T-helper 22 cell (primary cell): ENCODE results near the gene ERP27.
A peak's percentile ranks its signal among the peaks of the same experiment; 100 is the strongest.

Experiments used
- DNase-seq: peaks from one replicate; pipeline ENCODE4 v3.0.0-alpha.2; 2020; ENCODE audit warnings: low read depth

ERP27 gene

GRCh38 chr12:14938301-14938700 lies at the start of gene ERP27:
Gene ERP27, minus strand, starts transcription at chr12:14938537. Its CDS starts 29 bp downstream, at chr12:14938508.
- no peak for DNase-seq

GRCh38 chr12:14988035-14988434 lies 49.7 kb upstream of the ERP27 start:
- DNase-seq: no peak

- DNase-seq: no peak
These were observed 48.1 kb upstream of the ERP27 start for GRCh38 chr12:14986449-14986848.

- no peak for DNase-seq
These were observed 46.5 kb upstream of the ERP27 start for GRCh38 chr12:14984766-14985285.

GRCh38 chr12:14984036-14984435 lies 45.7 kb upstream of the ERP27 start:
- DNase-seq: no peak

DNA sequence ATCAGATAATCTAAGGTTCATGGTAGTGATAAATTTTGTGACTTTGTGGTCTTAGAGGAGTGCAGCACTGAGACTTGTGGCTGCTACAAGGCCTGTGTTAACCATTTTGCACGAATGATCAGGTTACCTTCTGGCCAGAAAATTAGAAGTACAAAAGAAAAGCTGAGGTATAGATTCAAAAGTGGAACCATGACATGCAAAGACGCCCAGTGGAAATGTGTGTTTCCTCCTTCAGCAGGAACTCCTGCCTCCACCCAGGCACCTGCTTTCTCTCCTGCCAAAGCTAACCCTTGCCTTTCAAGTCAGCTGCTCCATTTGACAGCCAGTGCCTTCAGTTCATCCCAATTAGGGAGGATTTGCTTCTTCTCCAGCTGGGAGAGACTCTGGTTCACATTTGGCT lies 44.7 kb upstream of the ERP27 start:
- DNase-seq: no peak

DNA sequence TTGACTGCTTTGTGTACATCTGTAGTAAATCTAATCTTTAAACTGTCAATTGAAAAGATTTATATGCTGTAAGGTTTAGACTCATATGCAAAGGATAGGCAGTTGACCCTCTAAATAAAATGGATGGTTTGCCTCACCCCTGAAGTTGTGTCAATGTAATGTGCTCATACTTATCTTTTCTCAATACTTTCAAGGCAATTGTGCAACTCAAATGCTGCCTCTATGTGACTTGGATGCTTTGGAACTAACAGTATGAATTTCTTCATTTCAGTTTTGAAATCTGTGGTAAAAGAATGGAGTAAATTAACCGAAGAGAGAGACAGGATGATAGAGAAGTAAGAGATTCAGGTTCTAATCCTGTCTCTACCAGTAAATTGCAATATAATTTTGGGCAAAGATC lies 44.2 kb upstream of the ERP27 start:
- no peak for DNase-seq

DNA sequence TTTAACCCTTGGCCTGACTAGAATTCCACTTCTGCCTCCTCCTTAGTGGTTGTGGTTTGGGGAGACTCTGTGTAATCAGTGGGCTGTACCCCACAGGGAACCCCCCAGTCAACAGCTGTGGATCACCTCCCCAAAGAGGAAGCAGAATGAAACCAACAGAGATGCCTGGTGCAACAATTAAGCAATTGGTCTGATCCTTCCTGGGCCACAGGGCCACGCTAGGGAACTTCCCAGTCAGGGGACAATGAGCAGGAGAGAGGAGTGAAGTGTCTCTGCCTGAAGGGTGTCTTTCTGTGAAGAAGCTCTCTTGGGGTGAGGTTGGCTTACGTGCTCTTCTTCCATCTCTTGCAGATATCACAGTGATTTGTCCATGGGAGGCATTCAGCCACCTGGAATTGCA lies 42.7 kb upstream of the ERP27 start:
- no peak for DNase-seq

GRCh38 chr12:14979468-14979867 lies 41.1 kb upstream of the ERP27 start:
- no peak for DNase-seq

DNA sequence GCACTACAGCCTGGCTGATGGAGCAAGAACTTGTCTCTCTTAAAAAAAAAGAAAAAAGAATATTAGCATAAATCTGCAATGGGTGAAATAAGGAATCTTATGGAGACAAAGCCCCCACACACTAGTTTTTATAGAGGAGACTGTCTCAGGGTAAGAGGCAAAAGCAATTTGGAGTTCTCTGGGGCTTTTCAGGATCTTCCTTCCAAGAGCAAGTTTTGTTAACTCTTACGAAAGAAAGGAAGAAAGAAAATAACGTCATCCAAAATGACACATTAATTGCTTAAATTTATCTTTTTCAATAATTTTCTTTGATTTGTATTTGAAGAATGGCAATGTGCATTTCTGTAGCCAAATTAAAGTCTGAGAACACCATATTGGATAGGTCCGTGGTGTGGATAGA lies 38.3 kb upstream of the ERP27 start:
- DNase-seq: no peak

- DNase-seq: no peak
These were observed 37.1 kb upstream of the ERP27 start for GRCh38 chr12:14975457-14975856.

DNA sequence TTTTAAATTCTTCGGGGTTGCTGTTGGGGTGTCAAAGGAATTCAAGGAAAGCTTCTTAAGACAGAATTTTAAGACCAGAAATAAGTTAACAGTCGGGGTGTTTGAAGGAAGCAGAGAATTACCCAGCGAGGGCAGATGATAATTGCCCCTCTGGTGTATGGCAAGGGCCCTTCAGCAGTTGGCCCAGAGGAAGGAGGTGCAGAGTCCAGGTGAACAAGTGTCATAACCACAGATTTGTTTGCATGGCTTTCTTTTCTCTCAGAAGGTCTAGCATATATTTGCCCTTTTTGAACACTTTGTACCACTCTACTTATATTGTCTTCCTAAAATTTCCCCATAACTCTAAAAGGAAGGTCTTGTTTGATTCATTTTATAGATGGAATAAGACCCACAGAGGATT lies 36.3 kb upstream of the ERP27 start:
- DNase-seq: no peak

- no peak for DNase-seq
These were observed 34.5 kb upstream of the ERP27 start, which contains the start of gene PDE6H for GRCh38 chr12:14972816-14973215. Gene PDE6H, plus strand, starts transcription at chr12:14973042. Its CDS starts 4,971 bp downstream, at chr12:14978013.

- DNase-seq: no peak
These were observed 32.1 kb upstream of the ERP27 start for GRCh38 chr12:14970473-14970872.

- no peak for DNase-seq
These were observed 30.1 kb upstream of the ERP27 start for GRCh38 chr12:14968478-14968877.

DNA sequence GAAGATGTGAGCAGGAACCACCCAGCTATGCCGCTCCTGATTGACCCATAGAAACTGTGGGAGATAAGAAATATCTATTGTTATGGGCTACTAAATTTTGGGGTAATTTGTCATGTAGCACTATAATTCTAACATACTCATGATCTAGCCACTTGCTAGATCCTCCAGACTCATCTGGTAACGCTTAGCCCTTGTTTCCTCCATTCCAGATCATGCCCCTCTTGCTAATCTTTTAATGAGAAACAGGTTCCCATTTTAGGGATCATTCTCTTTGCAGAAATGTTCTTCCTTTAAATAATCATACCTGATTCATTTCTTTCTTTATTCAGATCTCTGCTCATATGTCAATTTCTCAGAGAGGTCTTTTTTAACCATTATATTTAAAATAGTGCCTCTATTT lies 26.9 kb upstream of the ERP27 start:
- DNase-seq: no peak

DNA sequence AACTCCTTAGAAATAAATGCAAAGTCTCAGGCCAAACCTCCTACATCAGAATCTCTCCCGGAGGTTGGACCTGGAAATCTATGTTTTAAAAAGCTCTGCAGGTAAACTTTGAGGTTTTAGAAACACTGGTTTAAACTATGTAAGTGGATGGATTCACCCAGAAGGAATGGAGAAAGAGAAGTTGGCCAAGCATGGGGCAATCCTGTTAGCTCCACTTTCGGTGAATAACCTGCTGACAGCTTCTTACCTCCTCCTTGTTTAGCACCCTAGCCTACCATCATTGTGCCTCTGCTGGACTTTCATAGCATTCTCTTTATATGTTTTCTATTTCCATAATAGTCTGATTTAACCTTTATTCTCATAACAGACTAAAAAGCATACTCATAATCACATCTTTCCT lies 26.1 kb upstream of the ERP27 start:
- DNase-seq: no peak

DNA sequence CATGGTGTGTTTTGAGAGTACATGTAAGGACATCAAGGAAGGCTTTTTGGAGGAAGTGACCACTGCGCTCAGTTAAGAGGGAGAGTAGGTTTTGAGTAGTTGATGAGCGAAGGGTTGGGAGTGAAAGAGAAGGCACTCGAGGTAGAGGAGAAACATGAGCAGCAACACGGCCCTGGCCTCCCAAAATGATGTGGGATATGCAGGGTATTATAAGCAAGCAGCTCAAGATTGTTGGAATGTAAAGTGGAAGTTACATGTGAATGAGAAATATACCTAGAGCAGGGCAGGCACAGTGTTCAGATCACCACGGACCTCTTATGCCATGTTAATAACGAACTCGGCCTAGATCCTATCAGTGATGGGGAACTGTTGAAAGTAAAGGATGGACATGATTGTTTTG lies 25.2 kb upstream of the ERP27 start:
- no peak for DNase-seq

DNA sequence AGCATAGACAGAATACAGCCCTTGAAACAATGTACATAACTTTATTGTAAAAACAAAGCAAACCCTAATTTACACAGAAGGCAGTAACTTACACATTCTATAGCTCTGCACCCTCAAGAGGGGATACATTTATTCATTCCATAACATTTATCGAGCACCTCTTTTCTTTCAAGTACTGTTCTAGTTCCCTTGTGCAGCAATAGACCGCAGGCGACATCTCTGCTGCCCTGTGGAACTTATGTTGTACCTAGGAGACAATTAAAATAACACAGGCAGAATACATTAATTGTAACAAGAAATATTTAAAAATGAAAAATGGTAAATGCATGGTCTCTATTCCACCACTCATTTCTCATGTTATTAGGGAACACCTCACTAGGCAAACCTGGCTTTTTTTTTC lies 24.5 kb upstream of the ERP27 start:
- no peak for DNase-seq

DNA sequence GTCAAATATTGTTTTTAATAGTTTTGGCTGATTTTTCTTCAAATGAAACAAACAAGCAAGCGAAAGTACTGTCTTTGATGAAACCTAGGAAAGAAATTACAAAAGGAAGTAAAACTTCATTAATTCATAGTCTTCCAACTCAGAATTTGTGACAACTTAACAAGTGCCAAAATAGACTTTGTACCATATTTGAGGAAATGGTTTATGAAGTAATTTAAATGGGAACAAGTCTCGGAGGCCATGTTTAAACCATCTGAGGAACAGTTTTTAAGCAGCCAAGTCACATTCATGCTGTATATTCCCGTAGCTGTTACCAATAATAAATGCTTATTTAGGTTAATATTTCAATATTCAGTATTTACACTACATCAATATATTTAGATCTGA lies 23.8 kb upstream of the ERP27 start:
- DNase-seq: no peak

- peak; percentile 89 for DNase-seq
These were observed 23.3 kb upstream of the ERP27 start, which contains the start of gene ARHGDIB for GRCh38 chr12:14961466-14962152. Gene ARHGDIB, minus strand, starts transcription at chr12:14961601. Its CDS starts 10,889 bp downstream, at chr12:14950712.

DNA sequence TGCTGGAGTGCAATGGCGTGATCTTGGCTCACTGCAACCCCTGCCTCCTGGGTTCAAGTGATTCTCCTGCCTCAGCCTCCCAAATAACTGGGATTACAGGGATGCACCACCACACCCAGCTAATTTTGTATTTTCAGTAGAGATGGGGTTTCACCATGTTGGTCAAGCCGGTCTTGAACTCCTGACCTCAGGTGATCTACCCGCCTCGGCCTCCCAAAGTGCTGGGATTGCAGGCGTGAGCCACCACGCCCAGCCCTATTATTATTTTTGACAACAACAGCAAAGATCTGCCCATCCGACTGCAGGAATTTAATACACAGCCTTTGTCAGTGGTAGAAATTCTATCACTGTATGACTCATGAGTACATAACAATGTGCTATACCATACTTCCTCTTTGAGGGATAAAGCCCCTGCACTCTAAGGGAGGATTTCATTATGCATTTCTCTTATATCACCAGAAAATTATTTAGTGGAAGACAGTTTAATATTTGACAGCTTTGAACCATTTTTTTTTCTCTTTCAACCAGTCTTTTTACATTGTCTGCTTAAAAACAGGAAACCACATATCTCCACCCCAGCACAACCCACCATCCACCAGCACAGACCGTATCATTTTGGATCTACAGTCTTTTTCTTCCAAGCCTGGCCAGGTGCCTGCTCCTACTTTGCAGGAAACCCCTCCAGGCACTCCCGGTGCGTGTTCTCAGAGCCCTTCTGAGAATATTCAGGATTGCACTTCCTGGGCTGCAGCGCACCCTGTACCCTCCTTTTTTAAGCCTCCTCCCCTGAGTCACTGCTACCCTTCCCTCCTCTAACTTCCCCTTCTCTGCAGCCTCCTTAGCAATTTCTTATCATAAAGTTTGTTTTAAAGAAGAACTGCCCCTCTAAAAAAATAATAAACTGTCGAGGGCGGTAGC lies 22.5 kb upstream of the ERP27 start:
- peak; percentile 38 for DNase-seq

DNA sequence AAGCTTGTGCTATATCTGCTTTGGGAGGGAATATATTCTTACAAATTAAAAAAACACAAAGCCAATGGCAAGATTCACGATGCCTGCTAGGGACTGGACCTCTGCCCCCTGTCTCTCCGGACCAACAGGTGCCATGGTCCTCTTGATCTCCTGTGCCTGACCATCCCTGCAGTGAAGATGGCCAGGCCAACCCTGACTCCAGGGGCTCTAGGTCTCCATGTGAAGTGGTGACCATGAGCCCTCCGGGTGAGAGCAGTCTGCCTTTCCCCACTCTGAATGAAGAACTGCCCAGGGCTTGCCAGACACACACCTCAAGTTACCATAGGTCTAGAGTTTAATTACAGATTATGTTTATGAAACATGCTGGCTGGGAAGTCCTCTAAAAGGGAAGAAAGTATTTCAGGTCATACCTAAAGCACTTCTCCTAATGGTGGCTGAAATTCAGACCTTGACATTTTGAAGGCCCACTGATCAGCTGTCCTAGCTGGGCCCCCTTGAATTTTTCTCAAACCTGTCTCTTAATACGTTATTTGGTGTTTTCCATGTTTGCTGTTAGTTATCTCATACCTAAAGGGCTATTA lies 21.7 kb upstream of the ERP27 start:
- no peak for DNase-seq
